Activated CD4-positive, alpha-beta T cell treated with anti-CD3 and anti-CD28 coated beads, Interleukin-2, amount 10 ng/mL, durations not matched to agents 24 days and 14 days (primary cell): Measurements from ENCODE around the gene UST. TPM values are rescaled to one million over a fixed set of nuclear protein-coding genes. Genes with fewer than 3 reads are reported as not detected.

Experiments used
- DNase-seq: peaks from one replicate; pipeline ENCODE4 v3.0.0; 2022
- H3K27ac Mint-ChIP-seq: one replicate; pipeline ENCODE4 v1.8.0; 2022; ENCODE audit warnings: mild to moderate bottlenecking, mixed read lengths
- H3K27me3 Mint-ChIP-seq: one replicate; pipeline ENCODE4 v1.8.0; 2022; ENCODE audit warnings: mixed read lengths
- H3K36me3 Mint-ChIP-seq: one replicate; pipeline ENCODE4 v1.8.0; 2022; ENCODE audit warnings: low read depth, mild to moderate bottlenecking, mixed read lengths
- H3K4me1 Mint-ChIP-seq: one replicate; pipeline ENCODE4 v1.8.0; 2021; ENCODE audit warnings: mixed read lengths
- H3K4me3 Mint-ChIP-seq: one replicate; pipeline ENCODE4 v1.8.0; 2022; ENCODE audit warnings: mild to moderate bottlenecking, moderate library complexity, mixed read lengths
- H3K9me3 Mint-ChIP-seq: one replicate; pipeline ENCODE4 v1.8.0; 2021; ENCODE audit warnings: mixed read lengths
- intact Hi-C: fragments of 100-400 bp; cut with micrococcal nuclease; formaldehyde crosslinking; loops from one replicate; pipeline ENCODE4 v1.15.1; 2023
- total RNA-seq: library from RNA; stranded (reverse); gene quantifications from 2 replicates; pipeline ENCODE4 v1.2.3, GENCODE V29; 2022

The UST gene
- total RNA-seq, 1 donor from 2014 or later, result 0.70 TPM

- Mint-ChIP-seq H3K4me1 (no peaks in the 10 kb centered on the region), H3K27ac (no peak overlapping the region), H3K27me3 (peaks cover 5% of the 10 kb centered on the region), H3K9me3 (no peaks in the 10 kb centered on the region), H3K4me3 (no peak overlapping the region), H3K36me3 (no peaks in the 10 kb centered on the region)
- intact Hi-C loops, result no loop called here
- DNase-seq, result no peak
Measured at GRCh38 chr6:148713921-148714320, 32.9 kb upstream of the UST start.

- Mint-ChIP-seq H3K9me3 (no peaks in the 10 kb centered on the region), H3K36me3 (no peaks in the 10 kb centered on the region), H3K4me1 (no peaks in the 10 kb centered on the region), H3K27me3 (peaks cover 16% of the 10 kb centered on the region), H3K4me3 (no peak overlapping the region), H3K27ac (no peak overlapping the region)
- no peak for DNase-seq
- intact Hi-C loops, result no loop called here
Measured at GRCh38 chr6:148716811-148717210, 30.0 kb upstream of the UST start.

GRCh38 chr6:148720406-148720805 is 26.4 kb upstream of the UST start:
- H3K9me3 Mint-ChIP-seq, result no peaks in the 10 kb centered on the region
- no peaks in the 10 kb centered on the region for H3K4me1 Mint-ChIP-seq
- no peak overlapping the region for H3K4me3 Mint-ChIP-seq
- DNase-seq, result no peak
- H3K36me3 Mint-ChIP-seq, result no peaks in the 10 kb centered on the region
- H3K27me3 Mint-ChIP-seq, result peaks cover 29% of the 10 kb centered on the region
- no peak overlapping the region for H3K27ac Mint-ChIP-seq
- intact Hi-C loops, result no loop called here

GRCh38 chr6:148720897-148721296 is 25.9 kb upstream of the UST start:
- Mint-ChIP-seq H3K27me3 (peaks cover 29% of the 10 kb centered on the region), H3K4me3 (no peak overlapping the region), H3K36me3 (no peaks in the 10 kb centered on the region), H3K9me3 (no peaks in the 10 kb centered on the region), H3K27ac (no peak overlapping the region), H3K4me1 (no peaks in the 10 kb centered on the region)
- intact Hi-C loops, result no loop called here
- no peak for DNase-seq

- no peaks in the 10 kb centered on the region for H3K9me3 Mint-ChIP-seq
- H3K27me3 Mint-ChIP-seq, result peaks cover 34% of the 10 kb centered on the region
- intact Hi-C loops, result no loop called here
Measured at GRCh38 chr6:148723484-148723883, 23.3 kb upstream of the UST start.

GRCh38 chr6:148724428-148724827 is 22.4 kb upstream of the UST start:
- Mint-ChIP-seq H3K4me3 (no peak overlapping the region), H3K36me3 (no peaks in the 10 kb centered on the region), H3K4me1 (no peaks in the 10 kb centered on the region), H3K27ac (no peak overlapping the region), H3K9me3 (no peaks in the 10 kb centered on the region), H3K27me3 (peaks cover 34% of the 10 kb centered on the region)
- DNase-seq, result no peak
- intact Hi-C loops, result no loop called here

More at GRCh38 chr6:148723484-148723883, 23.3 kb upstream of the UST start:
- no peaks in the 10 kb centered on the region for H3K36me3 Mint-ChIP-seq
- no peak overlapping the region for H3K4me3 Mint-ChIP-seq
- H3K4me1 Mint-ChIP-seq, result no peaks in the 10 kb centered on the region
- no peak for DNase-seq
- H3K27ac Mint-ChIP-seq, result no peak overlapping the region

- Mint-ChIP-seq H3K9me3 (no peaks in the 10 kb centered on the region), H3K4me1 (no peaks in the 10 kb centered on the region), H3K27me3 (peaks cover 24% of the 10 kb centered on the region), H3K4me3 (no peak overlapping the region), H3K27ac (no peak overlapping the region), H3K36me3 (no peaks in the 10 kb centered on the region)
- intact Hi-C loops, result no loop called here
- no peak for DNase-seq
Measured at GRCh38 chr6:148727104-148727503, 19.7 kb upstream of the UST start.

- intact Hi-C loops, result no loop called here
Measured at GRCh38 chr6:148735989-148736388, 10.8 kb upstream of the UST start.

GRCh38 chr6:148736774-148737412 is 9.9 kb upstream of the UST start:
- H3K27ac Mint-ChIP-seq, result no peak overlapping the region
- intact Hi-C loops, result no loop called here
- peaks cover 17% of the 10 kb centered on the region for H3K27me3 Mint-ChIP-seq
- no peaks in the 10 kb centered on the region for H3K36me3 Mint-ChIP-seq
- H3K4me1 Mint-ChIP-seq, result no peaks in the 10 kb centered on the region
- H3K4me3 Mint-ChIP-seq, result no peak overlapping the region
- peak; percentile 62 for DNase-seq
- H3K9me3 Mint-ChIP-seq, result no peaks in the 10 kb centered on the region

More at GRCh38 chr6:148735989-148736388, 10.8 kb upstream of the UST start:
- Mint-ChIP-seq H3K4me3 (no peak overlapping the region), H3K9me3 (no peaks in the 10 kb centered on the region), H3K27ac (no peak overlapping the region), H3K4me1 (no peaks in the 10 kb centered on the region), H3K27me3 (peaks cover 14% of the 10 kb centered on the region), H3K36me3 (no peaks in the 10 kb centered on the region)
- peak; percentile 53 for DNase-seq

GRCh38 chr6:148737806-148738205 is 9.0 kb upstream of the UST start:
- intact Hi-C loops, result no loop called here
- Mint-ChIP-seq H3K27me3 (peaks cover 25% of the 10 kb centered on the region), H3K4me3 (no peak overlapping the region), H3K27ac (no peak overlapping the region), H3K4me1 (no peaks in the 10 kb centered on the region), H3K9me3 (no peaks in the 10 kb centered on the region), H3K36me3 (no peaks in the 10 kb centered on the region)
- DNase-seq, result peak; percentile 54

GRCh38 chr6:148738946-148739821 is 7.6 kb upstream of the UST start:
- no peak overlapping the region for H3K4me3 Mint-ChIP-seq
- H3K36me3 Mint-ChIP-seq, result no peaks in the 10 kb centered on the region
- no peaks in the 10 kb centered on the region for H3K4me1 Mint-ChIP-seq
- no peaks in the 10 kb centered on the region for H3K9me3 Mint-ChIP-seq
- intact Hi-C loops, result no loop called here
- peak; percentile 56 for DNase-seq
- peaks cover 36% of the 10 kb centered on the region for H3K27me3 Mint-ChIP-seq
- no peak overlapping the region for H3K27ac Mint-ChIP-seq

GRCh38 chr6:148739822-148740128 is 7.1 kb upstream of the UST start:
- H3K9me3 Mint-ChIP-seq, result no peaks in the 10 kb centered on the region
- peaks cover 38% of the 10 kb centered on the region for H3K27me3 Mint-ChIP-seq
- intact Hi-C loops, result loop anchor here (10.0 kb wide), 1 partner anchor 1755 kb away; no protein-coding TSS in a partner anchor
- no peaks in the 10 kb centered on the region for H3K4me1 Mint-ChIP-seq
- no peaks in the 10 kb centered on the region for H3K36me3 Mint-ChIP-seq
- H3K27ac Mint-ChIP-seq, result no peak overlapping the region
- peak; percentile 76 for DNase-seq
- H3K4me3 Mint-ChIP-seq, result no peak overlapping the region

GRCh38 chr6:148743476-148743875 is 3.4 kb upstream of the UST start:
- peak; percentile 40 for DNase-seq
- H3K36me3 Mint-ChIP-seq, result no peaks in the 10 kb centered on the region
- no peaks in the 10 kb centered on the region for H3K9me3 Mint-ChIP-seq
- intact Hi-C loops, result loop anchor here (10.0 kb wide), 1 partner anchor 1751 kb away; no protein-coding TSS in a partner anchor
- no peak overlapping the region for H3K27ac Mint-ChIP-seq
- peaks cover 58% of the 10 kb centered on the region for H3K27me3 Mint-ChIP-seq
- no peak overlapping the region for H3K4me3 Mint-ChIP-seq
- H3K4me1 Mint-ChIP-seq, result peaks cover 8% of the 10 kb centered on the region

GRCh38 chr6:148745926-148746325 is 904 bp upstream of the UST start:
- Mint-ChIP-seq H3K27ac (no peak overlapping the region), H3K4me1 (peaks cover 11% of the 10 kb centered on the region), H3K36me3 (no peaks in the 10 kb centered on the region), H3K9me3 (no peaks in the 10 kb centered on the region), H3K27me3 (peaks cover 77% of the 10 kb centered on the region), H3K4me3 (peak overlapping the region; percentile 94)
- no peak for DNase-seq
- intact Hi-C loops, result loop anchor here (1.0 to 10.0 kb wide), 3 partner anchors 12 to 1749 kb away; no protein-coding TSS in a partner anchor
